Osteoblast (primary cell): ENCODE data around the gene MVK. TPM values are rescaled to one million over a fixed set of nuclear protein-coding genes. Genes with fewer than 3 reads are reported as not detected.

ENCODE experiments used
- DNase-seq: peaks from one replicate; pipeline ENCODE4 v3.0.0; 2011; ENCODE audit warnings: low spot score, mixed read lengths; ENCODE audit not compliant: insufficient read length; ENCODE audit errors: missing footprints
- H2AFZ ChIP-seq: 2 replicates; pipeline ENCODE4 v1.6.0; 2011; ENCODE audit warnings: mild to moderate bottlenecking, low read length
- H3K27ac ChIP-seq: 2 replicates; pipeline ENCODE4 v1.5.1; 2011; ENCODE audit warnings: mild to moderate bottlenecking, low read depth, low read length, moderate library complexity
- H3K27me3 ChIP-seq: 2 replicates; pipeline ENCODE4 v1.6.0; 2012; ENCODE audit warnings: mild to moderate bottlenecking, control low read depth, inconsistent platforms, low read length, moderate library complexity; ENCODE audit not compliant: insufficient read depth
- H3K36me3 ChIP-seq: 2 replicates; pipeline ENCODE4 v1.5.1; 2011; ENCODE audit warnings: mild to moderate bottlenecking, low read length, control low read depth, moderate library complexity; ENCODE audit not compliant: insufficient read depth
- H3K4me1 ChIP-seq: 2 replicates; pipeline ENCODE4 v1.5.1; 2011; ENCODE audit warnings: mild to moderate bottlenecking, low read length, control low read depth, moderate library complexity; ENCODE audit not compliant: insufficient read depth
- H3K4me2 ChIP-seq: 2 replicates; pipeline ENCODE4 v1.6.0; 2011; ENCODE audit warnings: mild to moderate bottlenecking, low read length; ENCODE audit not compliant: insufficient read depth
- H3K4me3 ChIP-seq: fragments of 200-600 bp; sonication (generic); 3 replicates; pipeline ENCODE4 v1.5.1; 2012; ENCODE audit warnings: mild to moderate bottlenecking, low read length, inconsistent platforms; ENCODE audit not compliant: insufficient read depth
- H3K79me2 ChIP-seq: 2 replicates; pipeline ENCODE4 v1.6.0; 2012; ENCODE audit warnings: mild to moderate bottlenecking, low read length, control low read depth, inconsistent platforms; ENCODE audit not compliant: insufficient read depth
- H3K9me3 ChIP-seq: 2 replicates; pipeline ENCODE4 v1.5.1; 2011; ENCODE audit warnings: low read depth, low read length, control low read depth
- H4K20me1 ChIP-seq: 2 replicates; pipeline ENCODE4 v1.6.0; 2012; ENCODE audit warnings: mild to moderate bottlenecking, low read length, control low read depth; ENCODE audit not compliant: insufficient read depth
- total RNA-seq: library from RNA; depleted of rRNA; stranded (reverse); fragments of >200 nt; gene quantifications from 2 replicates; pipeline ENCODE4 v1.2.3, GENCODE V29; 2012
- TF ChIP-seq, protein P1 (sequence below): IDR thresholded peaks from 2 replicates; pipeline ENCODE4 v1.5.1; 2011; ENCODE audit warnings: mild to moderate bottlenecking, low read depth, low read length, moderate library complexity; ENCODE audit errors: extremely low read depth

Gene MVK
- total RNA-seq, 1 donor: 31.1 TPM

DNA sequence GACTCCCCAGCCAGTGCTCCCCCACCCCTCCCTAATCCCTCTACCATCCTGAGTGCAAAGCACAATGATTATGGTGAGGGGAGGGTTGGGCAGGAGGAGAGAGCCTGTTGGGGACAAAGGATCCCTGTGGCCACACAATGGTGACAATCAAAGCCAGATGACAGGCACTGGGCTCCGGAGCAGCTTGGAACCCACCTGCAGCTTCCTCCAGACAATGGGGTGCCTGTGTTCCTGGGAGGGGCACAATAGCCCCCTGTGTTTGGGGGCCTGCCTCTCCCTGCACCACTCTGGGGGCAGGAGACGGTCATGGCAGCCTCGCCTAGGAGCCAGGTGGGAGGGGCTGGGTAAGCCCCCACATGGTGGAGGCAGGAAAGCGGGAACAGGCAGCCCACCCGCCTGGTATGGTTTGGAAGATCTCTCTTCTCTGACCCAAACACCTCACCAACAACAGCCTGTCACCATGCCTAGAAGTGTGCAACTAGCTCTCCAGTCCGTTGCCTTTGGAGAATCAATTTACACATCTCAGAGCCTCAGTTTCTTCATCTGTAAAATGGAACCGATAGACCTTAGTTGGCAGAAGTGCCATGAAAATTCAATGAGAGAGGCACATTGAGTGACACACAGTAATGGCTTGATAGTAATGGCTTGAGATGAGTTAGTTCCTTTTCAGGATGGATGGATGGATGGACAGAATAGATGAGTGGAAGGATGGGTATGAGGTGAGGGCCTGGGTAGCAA lies 53.0 kb downstream of the MVK start:
- no peak for DNase-seq
- Histone ChIP-seq H4K20me1 (no peaks in the 10 kb centered on the region), H3K36me3 (no peaks in the 10 kb centered on the region), H3K27me3 (peaks cover 17% of the 10 kb centered on the region), H3K9me3 (no peaks in the 10 kb centered on the region), H3K4me1 (no peaks in the 10 kb centered on the region), H3K79me2 (no peaks in the 10 kb centered on the region), H3K4me2 (no peak overlapping the region), H2AFZ (no peak overlapping the region), H3K27ac (no peak overlapping the region), H3K4me3 (no peak overlapping the region)
- TF ChIP-seq, protein P1, sequence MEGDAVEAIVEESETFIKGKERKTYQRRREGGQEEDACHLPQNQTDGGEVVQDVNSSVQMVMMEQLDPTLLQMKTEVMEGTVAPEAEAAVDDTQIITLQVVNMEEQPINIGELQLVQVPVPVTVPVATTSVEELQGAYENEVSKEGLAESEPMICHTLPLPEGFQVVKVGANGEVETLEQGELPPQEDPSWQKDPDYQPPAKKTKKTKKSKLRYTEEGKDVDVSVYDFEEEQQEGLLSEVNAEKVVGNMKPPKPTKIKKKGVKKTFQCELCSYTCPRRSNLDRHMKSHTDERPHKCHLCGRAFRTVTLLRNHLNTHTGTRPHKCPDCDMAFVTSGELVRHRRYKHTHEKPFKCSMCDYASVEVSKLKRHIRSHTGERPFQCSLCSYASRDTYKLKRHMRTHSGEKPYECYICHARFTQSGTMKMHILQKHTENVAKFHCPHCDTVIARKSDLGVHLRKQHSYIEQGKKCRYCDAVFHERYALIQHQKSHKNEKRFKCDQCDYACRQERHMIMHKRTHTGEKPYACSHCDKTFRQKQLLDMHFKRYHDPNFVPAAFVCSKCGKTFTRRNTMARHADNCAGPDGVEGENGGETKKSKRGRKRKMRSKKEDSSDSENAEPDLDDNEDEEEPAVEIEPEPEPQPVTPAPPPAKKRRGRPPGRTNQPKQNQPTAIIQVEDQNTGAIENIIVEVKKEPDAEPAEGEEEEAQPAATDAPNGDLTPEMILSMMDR: no peak

DNA sequence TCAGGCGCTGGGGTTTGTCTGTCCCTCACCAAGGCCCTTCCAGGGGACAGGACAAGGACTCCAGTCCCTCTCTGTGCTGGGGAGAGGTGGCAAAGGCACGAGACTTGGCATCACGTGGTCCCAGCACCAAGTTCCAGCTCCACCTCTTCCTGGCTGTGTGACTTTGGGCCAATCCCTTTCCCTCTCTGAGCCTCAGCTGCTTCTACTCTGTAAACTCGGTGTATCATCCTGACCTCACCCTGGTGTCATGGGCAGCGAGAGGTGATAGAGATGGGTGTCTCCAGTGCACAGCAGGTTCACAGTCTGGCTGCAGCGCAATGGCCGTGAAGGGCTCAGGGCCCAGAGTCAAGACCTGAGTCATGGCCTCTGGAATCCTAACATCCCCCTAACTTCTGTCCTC lies 54.0 kb downstream of the MVK start:
- H2AFZ ChIP-seq: no peak overlapping the region
- no peak overlapping the region for H3K4me2 ChIP-seq
- H3K4me1 ChIP-seq: no peaks in the 10 kb centered on the region
- no peaks in the 10 kb centered on the region for H3K36me3 ChIP-seq
- no peak for DNase-seq
- H3K4me3 ChIP-seq: no peak overlapping the region
- H4K20me1 ChIP-seq: no peaks in the 10 kb centered on the region
- H3K79me2 ChIP-seq: no peaks in the 10 kb centered on the region
- no peak overlapping the region for H3K27ac ChIP-seq
- H3K9me3 ChIP-seq: no peaks in the 10 kb centered on the region
- H3K27me3 ChIP-seq: peaks cover 7% of the 10 kb centered on the region
- TF ChIP-seq, protein P1: no peak

DNA sequence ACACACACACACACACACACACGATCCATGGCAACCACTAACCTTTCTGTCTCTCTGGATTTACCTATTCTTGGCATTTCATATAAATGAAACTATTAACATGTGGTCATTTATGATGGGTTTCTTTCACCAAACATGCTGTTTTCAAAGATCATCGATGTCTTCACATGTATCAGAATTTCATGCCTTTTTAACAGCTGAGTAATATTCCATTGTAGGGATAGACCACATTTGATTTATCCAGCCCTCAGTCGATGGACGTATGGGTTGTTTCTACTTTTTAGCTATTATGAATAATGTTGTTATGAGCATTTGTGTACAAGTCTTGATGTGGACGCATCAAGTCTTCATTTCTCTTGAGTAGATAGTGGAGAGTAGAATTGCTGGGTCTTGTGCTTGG lies 56.5 kb downstream of the MVK start:
- TF ChIP-seq, protein P1: no peak
- H3K36me3 ChIP-seq: no peaks in the 10 kb centered on the region
- H3K79me2 ChIP-seq: no peaks in the 10 kb centered on the region
- no peaks in the 10 kb centered on the region for H3K9me3 ChIP-seq
- no peak overlapping the region for H2AFZ ChIP-seq
- DNase-seq: no peak
- no peaks in the 10 kb centered on the region for H4K20me1 ChIP-seq
- no peak overlapping the region for H3K4me3 ChIP-seq
- peaks cover 7% of the 10 kb centered on the region for H3K27me3 ChIP-seq
- H3K4me2 ChIP-seq: no peak overlapping the region
- H3K27ac ChIP-seq: no peak overlapping the region
- no peaks in the 10 kb centered on the region for H3K4me1 ChIP-seq

DNA sequence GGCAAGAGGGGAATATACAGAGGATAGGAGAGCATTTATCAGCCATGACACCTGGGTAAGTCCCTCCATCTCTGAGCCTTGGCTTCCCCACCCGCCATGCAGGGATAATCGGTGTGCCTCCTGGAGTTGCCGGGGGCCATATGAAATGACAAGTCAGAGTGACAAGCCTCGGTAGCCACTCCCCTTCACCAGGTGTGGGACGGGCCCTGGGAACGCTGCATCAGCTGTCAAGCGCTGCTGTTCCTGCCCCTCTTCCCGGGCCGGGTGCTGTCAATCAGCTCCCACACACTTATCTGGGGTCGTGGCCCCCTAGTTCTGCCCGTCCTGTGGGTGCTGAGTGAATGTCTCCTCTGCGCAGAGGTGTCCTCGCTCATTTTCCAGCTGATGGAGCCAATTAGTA lies 57.2 kb downstream of the MVK start:
- Histone ChIP-seq H3K4me1 (no peaks in the 10 kb centered on the region), H3K27ac (no peak overlapping the region), H2AFZ (no peak overlapping the region), H4K20me1 (no peaks in the 10 kb centered on the region), H3K4me3 (no peak overlapping the region), H3K36me3 (no peaks in the 10 kb centered on the region), H3K79me2 (no peaks in the 10 kb centered on the region), H3K4me2 (no peak overlapping the region), H3K27me3 (peaks cover 7% of the 10 kb centered on the region), H3K9me3 (no peaks in the 10 kb centered on the region)
- TF ChIP-seq, protein P1: no peak
- DNase-seq: no peak
